Measurements from ENCODE around the gene IL10RA.

- TF ChIP-seq POLR2A (IDR thresholded peaks at IDR 0.05) (no peak), CTCF (IDR thresholded peaks at IDR 0.05) (no peak)
Observed at GRCh38 chr11:117980280-117980679, 5.9 kb upstream of the IL10RA start.

All from Peyer's patch (tissue), 4 donors.